CD4-positive, alpha-beta T cell treated with Interleukin-6 at 100 ng/mL for 8 hours (primary cell): ENCODE measurements around the gene HLX.

Source experiments
- DNase-seq: peaks from one replicate; pipeline ENCODE4 v3.0.0-alpha.2; 2020; ENCODE audit warnings: mixed read lengths, low spot score

HLX gene

DNA sequence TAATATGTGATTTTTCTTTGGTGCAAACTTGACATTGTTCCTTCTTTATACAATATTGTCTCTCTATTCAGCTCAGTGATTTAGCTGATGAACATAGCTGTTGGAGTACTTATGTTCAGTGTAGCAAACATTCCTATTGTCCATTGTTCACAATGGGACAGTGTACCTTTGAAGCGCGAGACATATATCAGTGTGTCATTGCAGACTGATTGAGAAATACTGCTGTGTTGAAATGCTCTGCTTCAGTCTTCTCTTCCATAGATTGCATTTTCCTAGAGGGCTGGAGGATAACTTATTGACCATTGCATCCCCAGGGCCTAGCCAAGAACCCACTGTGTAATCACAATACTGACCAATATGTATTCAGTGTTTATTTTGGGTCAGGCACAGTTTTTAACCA is 46.5 kb downstream of the HLX start:
- no peak for DNase-seq

DNA sequence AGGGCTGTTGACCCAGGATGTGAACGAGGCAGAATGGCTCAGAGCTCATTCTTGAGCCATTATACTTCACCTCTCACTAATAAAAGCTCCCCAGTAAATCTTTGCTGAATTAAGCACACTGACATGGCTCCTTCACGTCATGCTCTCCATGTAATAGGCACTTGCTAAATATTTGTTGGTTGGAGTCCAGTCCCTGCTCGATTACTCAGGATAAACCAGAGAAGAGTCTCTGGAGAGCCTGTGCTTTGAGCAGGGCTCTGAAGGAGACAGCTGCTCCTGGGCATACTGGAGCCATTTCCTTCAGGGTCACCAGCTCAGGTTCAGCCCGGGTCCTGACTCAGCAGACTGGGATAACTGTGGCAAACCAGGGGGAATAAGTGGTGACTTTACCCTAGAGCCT is 46.9 kb downstream of the HLX start:
- no peak for DNase-seq

DNA sequence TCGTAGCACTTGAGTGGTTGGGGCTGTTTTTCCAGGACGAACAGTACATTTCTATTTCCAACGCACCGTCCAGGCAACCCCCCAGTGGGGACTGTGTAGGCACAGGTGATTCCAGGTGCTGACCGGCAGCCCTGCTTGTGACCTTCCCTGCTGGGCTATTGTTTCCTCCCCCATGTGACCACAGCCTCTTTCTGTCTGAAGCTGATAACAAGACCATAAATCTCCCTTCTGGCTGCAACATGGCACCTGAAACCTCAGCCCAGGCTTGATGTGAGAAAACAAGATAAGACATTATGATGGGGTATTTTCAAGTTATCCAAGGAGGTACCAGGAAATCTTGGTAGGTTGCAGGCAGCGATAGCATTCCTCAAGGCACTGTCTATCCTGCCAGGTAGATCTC is 48.2 kb downstream of the HLX start:
- no peak for DNase-seq

DNA sequence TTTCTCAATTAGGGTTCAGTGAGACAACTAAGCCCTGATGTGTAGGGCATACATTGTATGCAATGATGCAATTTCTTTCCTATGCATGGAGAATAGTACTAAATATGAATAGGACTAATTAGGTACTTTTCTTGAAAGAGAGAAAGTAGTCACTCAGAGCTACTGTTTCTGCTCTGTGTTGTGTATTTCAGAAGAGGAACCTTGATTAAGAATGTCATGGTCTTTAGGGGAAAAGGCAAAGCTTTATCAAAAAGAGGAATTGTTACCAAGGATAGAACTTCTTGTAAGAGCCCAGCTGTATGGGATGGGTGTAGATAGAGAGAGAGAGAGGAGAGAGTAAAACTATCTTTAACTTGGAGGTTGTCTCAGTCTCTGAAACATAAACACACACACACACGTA is 49.1 kb downstream of the HLX start:
- DNase-seq, result no peak

DNA sequence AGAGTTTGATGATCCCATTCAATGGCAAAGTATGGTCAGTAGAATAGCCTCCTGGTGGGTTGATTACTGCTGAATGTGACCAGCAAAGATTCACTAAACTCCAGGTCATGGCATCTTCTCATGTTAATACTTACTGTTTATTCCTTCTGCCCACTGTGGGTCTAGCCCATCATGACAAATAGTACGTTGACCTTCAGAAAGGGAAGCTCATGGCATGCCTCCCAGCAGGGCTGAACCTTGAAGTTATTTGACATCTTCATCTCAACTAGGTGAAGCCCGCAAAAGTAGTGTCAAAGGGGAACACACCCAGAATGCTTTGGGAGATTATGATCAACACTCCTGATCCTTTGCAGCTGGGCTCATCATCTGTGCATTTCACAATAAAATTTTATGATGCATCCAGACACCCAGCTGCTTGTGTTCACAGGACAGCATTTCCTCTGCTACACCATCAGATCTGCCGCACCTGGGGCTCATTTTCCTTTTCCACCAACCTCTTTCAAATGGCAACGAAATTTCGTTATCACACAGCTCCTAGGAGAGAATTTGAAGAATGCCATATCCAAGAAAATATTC is 49.6 kb downstream of the HLX start:
- no peak for DNase-seq

DNA sequence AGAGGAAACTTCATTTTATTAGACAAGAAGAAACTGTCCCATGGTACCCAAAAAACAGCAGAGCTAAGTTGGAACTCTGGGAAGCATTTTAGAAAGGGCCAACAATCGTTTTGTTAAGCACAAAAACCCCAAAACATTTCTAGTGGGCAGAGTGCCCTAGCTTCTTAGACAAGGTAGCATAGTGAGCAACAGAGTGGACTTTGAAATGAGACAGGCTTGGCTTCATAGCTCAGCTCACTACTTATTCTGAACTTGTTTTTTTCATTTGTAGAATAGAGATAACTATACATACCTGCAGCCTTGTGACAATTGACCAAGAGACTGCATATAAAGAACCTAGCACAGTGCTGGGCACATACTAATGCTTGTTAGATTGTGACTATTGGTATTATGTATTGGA is 50.1 kb downstream of the HLX start:
- no peak for DNase-seq
